Measurements from ENCODE around the gene CACNA1I. TPM values are rescaled to one million over a fixed set of nuclear protein-coding genes. Genes with fewer than 3 reads are reported as not detected.

The CACNA1I gene
- polyA plus RNA-seq, 1 experiment, result not detected

GRCh38 chr22:39603345-39603744, 32.8 kb downstream of the CACNA1I start:
- H3K9me3 ChIP-seq (ENCODE audit: control insufficient read depth, insufficient read depth, low read length), result 0 out of 2 replicates have a peak, but pooled peaks cover 5% of the 10 kb centered on the region
- H3K27me3 ChIP-seq (ENCODE audit: control insufficient read depth, insufficient read depth, low read length), result peaks cover 13% of the 10 kb centered on the region
- DNase-seq (ENCODE audit: low read depth, low spot score), result no peak
- no peak overlapping the region for H3K27ac ChIP-seq (ENCODE audit: low read depth, low read length)
- ChIA-PET POLR2A (no interaction called here), CTCF (no interaction called here)
- TF ChIP-seq, protein P1, sequence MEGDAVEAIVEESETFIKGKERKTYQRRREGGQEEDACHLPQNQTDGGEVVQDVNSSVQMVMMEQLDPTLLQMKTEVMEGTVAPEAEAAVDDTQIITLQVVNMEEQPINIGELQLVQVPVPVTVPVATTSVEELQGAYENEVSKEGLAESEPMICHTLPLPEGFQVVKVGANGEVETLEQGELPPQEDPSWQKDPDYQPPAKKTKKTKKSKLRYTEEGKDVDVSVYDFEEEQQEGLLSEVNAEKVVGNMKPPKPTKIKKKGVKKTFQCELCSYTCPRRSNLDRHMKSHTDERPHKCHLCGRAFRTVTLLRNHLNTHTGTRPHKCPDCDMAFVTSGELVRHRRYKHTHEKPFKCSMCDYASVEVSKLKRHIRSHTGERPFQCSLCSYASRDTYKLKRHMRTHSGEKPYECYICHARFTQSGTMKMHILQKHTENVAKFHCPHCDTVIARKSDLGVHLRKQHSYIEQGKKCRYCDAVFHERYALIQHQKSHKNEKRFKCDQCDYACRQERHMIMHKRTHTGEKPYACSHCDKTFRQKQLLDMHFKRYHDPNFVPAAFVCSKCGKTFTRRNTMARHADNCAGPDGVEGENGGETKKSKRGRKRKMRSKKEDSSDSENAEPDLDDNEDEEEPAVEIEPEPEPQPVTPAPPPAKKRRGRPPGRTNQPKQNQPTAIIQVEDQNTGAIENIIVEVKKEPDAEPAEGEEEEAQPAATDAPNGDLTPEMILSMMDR (IDR thresholded peaks at IDR 0.05; ENCODE audit: low read depth, low read length), result no peak
- no peak overlapping the region for H3K4me3 ChIP-seq (ENCODE audit: low read depth, low read length)

- Histone ChIP-seq H3K27ac (ENCODE audit: low read depth, low read length) (no peak overlapping the region), H3K27me3 (ENCODE audit: control insufficient read depth, insufficient read depth, low read length) (peaks cover 31% of the 10 kb centered on the region), H3K9me3 (ENCODE audit: control insufficient read depth, insufficient read depth, low read length) (peaks cover 6% of the 10 kb centered on the region), H3K4me3 (ENCODE audit: low read depth, low read length) (no peak overlapping the region)
- TF ChIP-seq, protein P1 (IDR thresholded peaks at IDR 0.05; ENCODE audit: low read depth, low read length), result no peak
- ChIA-PET CTCF (no interaction called here), POLR2A (no interaction called here)
- DNase-seq (ENCODE audit: low read depth, low spot score), result no peak
These were observed 39.7 kb downstream of the CACNA1I start for GRCh38 chr22:39610246-39610645.

GRCh38 chr22:39610766-39611165, 40.2 kb downstream of the CACNA1I start:
- no peak overlapping the region for H3K27ac ChIP-seq (ENCODE audit: low read depth, low read length)
- CTCF ChIA-PET, result no interaction called here
- no peak overlapping the region for H3K4me3 ChIP-seq (ENCODE audit: low read depth, low read length)
- POLR2A ChIA-PET, result no interaction called here
- peaks cover 6% of the 10 kb centered on the region for H3K9me3 ChIP-seq (ENCODE audit: control insufficient read depth, insufficient read depth, low read length)
- DNase-seq (ENCODE audit: low read depth, low spot score), result no peak
- TF ChIP-seq, protein P1 (IDR thresholded peaks at IDR 0.05; ENCODE audit: low read depth, low read length), result no peak
- peaks cover 31% of the 10 kb centered on the region for H3K27me3 ChIP-seq (ENCODE audit: control insufficient read depth, insufficient read depth, low read length)

DNA sequence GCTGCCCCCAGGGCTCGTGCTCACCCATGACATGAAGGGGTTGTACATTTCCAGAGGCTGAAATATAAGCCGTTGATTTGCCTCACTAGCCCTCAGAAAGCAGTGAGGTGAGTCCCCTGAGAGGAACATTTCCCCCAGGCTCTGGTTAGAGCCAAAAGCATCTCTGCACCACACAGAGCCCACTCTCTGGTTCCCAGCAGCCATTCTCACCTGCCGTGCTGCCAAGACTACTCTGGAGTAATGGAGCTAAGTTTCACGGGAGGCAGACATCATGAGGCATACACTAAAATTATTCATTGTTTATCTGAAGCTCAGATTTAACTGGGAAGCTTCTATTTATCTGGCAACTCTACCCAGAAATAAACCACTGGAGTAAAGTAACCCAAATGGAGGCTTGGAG, 40.8 kb downstream of the CACNA1I start:
- no peak overlapping the region for H3K4me3 ChIP-seq (ENCODE audit: low read depth, low read length)
- TF ChIP-seq, protein P1 (IDR thresholded peaks at IDR 0.05; ENCODE audit: low read depth, low read length), result no peak
- no peak overlapping the region for H3K27ac ChIP-seq (ENCODE audit: low read depth, low read length)
- peaks cover 6% of the 10 kb centered on the region for H3K9me3 ChIP-seq (ENCODE audit: control insufficient read depth, insufficient read depth, low read length)
- H3K27me3 ChIP-seq (ENCODE audit: control insufficient read depth, insufficient read depth, low read length), result peaks cover 35% of the 10 kb centered on the region
- CTCF ChIA-PET, result no interaction called here
- POLR2A ChIA-PET, result no interaction called here
- DNase-seq (ENCODE audit: low read depth, low spot score), result no peak

GRCh38 chr22:39612811-39613548, 42.4 kb downstream of the CACNA1I start:
- TF ChIP-seq, protein P1 (IDR thresholded peaks at IDR 0.05; ENCODE audit: low read depth, low read length), result no peak
- H3K27me3 ChIP-seq (ENCODE audit: control insufficient read depth, insufficient read depth, low read length), result peaks cover 44% of the 10 kb centered on the region
- ChIA-PET CTCF (interaction anchor here (1.2 kb wide), 1 partner anchor 412 kb away, joined by 4 read pairs; no protein-coding TSS in a partner anchor), POLR2A (no interaction called here)
- no peak for DNase-seq (ENCODE audit: low read depth, low spot score)
- H3K4me3 ChIP-seq (ENCODE audit: low read depth, low read length), result no peak overlapping the region
- H3K9me3 ChIP-seq (ENCODE audit: control insufficient read depth, insufficient read depth, low read length), result peaks cover 6% of the 10 kb centered on the region
- H3K27ac ChIP-seq (ENCODE audit: low read depth, low read length), result no peak overlapping the region

All from AG04450 (cell line).